ENCODE results near the gene PPP2R5C. TPM values are rescaled to one million over a fixed set of nuclear protein-coding genes. Genes with fewer than 3 reads are reported as not detected.

PPP2R5C gene
- total and polyA plus RNA-seq, 2 experiments from 2014 or later, result 60.4 to 84.9 TPM

DNA sequence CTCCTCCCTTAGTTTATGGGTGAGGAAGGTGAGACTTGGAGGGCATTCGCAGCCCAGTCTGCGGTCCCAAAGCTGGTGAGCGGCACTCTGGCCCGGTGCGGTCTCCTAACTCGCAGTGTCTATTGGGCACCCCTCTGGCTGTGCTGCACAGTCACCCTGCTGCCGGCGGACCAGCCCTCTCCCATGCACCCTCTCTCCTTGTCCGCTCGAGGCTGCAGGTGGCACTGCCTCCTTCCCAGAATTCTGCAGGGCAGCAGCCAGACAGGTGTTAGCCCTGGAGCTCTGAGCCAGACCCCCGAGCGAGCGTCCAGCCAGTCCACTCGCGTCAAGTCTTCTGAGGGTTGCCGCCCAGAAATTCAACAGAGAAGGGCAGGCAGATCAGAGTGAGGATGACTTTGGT, 146.1 kb downstream of the PPP2R5C start:
- Histone ChIP-seq H3K36me3 (peaks cover 56% of the 10 kb centered on the region), H3K4me1 (ENCODE audit: low read depth) (no peaks in the 10 kb centered on the region), H3K27ac (no peak overlapping the region), H3K4me3 (no peak overlapping the region), H3K27me3 (no peaks in the 10 kb centered on the region), H3K9me3 (ENCODE audit: low read depth) (no peaks in the 10 kb centered on the region)
- TF ChIP-seq, protein P1, sequence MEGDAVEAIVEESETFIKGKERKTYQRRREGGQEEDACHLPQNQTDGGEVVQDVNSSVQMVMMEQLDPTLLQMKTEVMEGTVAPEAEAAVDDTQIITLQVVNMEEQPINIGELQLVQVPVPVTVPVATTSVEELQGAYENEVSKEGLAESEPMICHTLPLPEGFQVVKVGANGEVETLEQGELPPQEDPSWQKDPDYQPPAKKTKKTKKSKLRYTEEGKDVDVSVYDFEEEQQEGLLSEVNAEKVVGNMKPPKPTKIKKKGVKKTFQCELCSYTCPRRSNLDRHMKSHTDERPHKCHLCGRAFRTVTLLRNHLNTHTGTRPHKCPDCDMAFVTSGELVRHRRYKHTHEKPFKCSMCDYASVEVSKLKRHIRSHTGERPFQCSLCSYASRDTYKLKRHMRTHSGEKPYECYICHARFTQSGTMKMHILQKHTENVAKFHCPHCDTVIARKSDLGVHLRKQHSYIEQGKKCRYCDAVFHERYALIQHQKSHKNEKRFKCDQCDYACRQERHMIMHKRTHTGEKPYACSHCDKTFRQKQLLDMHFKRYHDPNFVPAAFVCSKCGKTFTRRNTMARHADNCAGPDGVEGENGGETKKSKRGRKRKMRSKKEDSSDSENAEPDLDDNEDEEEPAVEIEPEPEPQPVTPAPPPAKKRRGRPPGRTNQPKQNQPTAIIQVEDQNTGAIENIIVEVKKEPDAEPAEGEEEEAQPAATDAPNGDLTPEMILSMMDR (IDR thresholded peaks at IDR 0.05; ENCODE audit: low read depth, low read length), result no peak
- no peak for DNase-seq (ENCODE audit: low read depth in 1 of 2, low spot score in 1 of 2)

DNA sequence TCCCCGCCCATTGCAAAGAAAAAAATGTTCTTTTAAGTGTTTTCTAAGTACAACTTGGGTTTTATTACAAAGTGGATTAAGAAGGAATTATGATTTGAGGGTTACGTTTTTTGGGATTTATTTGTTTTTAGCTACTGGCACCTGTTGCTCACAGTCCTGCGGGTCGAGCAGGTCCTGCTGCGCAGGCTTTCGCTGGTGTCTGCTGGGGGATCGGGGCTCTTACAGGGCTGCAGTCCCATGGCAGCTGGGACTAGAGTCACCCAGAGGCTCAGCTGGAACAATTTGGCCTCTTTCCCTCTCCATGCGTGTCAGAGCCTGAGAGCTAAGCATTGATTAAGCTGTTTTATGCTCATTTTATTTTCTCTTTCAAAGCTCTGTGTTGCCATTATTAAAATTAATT, 147.3 kb downstream of the PPP2R5C start:
- no peak overlapping the region for H3K27ac ChIP-seq
- no peak for DNase-seq (ENCODE audit: low read depth in 1 of 2, low spot score in 1 of 2)
- no peaks in the 10 kb centered on the region for H3K4me1 ChIP-seq (ENCODE audit: low read depth)
- TF ChIP-seq, protein P1 (IDR thresholded peaks at IDR 0.05; ENCODE audit: low read depth, low read length), result no peak
- peaks cover 52% of the 10 kb centered on the region for H3K36me3 ChIP-seq
- H3K4me3 ChIP-seq, result no peak overlapping the region
- H3K9me3 ChIP-seq (ENCODE audit: low read depth), result no peaks in the 10 kb centered on the region
- no peaks in the 10 kb centered on the region for H3K27me3 ChIP-seq

DNA sequence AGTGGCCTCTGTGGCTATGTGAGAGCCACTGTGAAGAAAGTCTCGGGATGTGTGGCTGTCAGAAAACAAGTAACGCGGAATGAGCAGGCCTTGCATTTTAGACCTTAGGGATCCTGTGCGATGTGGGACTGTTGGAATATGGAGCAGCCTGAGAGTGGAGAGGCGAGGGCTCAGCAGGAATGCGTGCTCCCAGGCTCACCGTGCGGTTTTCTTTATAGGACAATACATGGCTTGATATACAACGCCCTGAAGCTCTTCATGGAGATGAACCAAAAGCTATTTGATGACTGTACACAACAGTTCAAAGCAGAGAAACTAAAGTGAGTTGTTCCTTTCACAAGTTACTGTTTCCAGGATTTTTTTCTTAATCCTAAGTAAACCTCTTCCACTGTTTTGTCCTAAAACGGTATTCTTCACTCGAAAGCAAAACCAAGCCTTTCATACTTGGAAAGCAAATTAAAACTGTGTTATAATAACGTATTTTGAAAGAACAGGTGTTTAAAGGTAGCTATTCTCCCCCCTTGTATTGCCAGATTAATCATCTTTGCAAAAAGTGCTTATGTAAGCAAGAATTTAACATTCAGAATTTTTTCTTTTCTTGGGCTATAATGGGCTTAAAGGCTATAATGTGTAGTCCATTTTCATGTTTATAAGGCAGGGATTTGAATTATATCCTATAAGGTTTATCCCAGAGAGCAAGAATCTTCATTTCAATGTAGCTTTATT, 148.0 kb downstream of the PPP2R5C start:
- TF ChIP-seq, protein P1 (IDR thresholded peaks at IDR 0.05; ENCODE audit: low read depth, low read length), result no peak
- no peaks in the 10 kb centered on the region for H3K4me1 ChIP-seq (ENCODE audit: low read depth)
- peaks cover 45% of the 10 kb centered on the region for H3K36me3 ChIP-seq

DNA sequence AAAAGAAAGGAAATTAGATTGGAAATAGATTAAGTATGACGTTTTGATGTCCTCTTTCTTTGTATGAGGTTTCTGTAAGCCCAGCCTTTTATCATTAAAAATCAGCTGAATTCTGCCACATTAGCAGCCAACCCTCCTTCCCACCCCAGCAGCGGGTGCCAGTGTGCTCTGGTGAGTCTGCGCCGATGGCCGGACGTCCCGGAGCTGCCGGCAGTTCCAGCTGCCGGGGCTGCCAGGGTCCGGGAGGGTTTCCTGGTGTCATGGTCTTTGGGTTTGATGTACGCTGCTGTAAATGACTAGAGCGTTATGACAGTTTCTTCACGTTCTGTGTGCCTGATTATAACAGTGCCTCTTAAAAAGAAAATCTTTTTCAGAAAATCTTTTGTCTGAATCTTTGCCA, 151.3 kb downstream of the PPP2R5C start:
- TF ChIP-seq, protein P1 (IDR thresholded peaks at IDR 0.05; ENCODE audit: low read depth, low read length), result no peak
- H3K9me3 ChIP-seq (ENCODE audit: low read depth), result no peaks in the 10 kb centered on the region
- H3K4me1 ChIP-seq (ENCODE audit: low read depth), result no peaks in the 10 kb centered on the region
- no peak for DNase-seq (ENCODE audit: low read depth in 1 of 2, low spot score in 1 of 2)
- H3K36me3 ChIP-seq, result peaks cover 31% of the 10 kb centered on the region
- H3K27me3 ChIP-seq, result no peaks in the 10 kb centered on the region
- H3K4me3 ChIP-seq, result no peak overlapping the region
- H3K27ac ChIP-seq, result no peak overlapping the region

More for the DNA sequence above, 148.0 kb downstream of the PPP2R5C start:
- no peaks in the 10 kb centered on the region for H3K27me3 ChIP-seq
- no peak overlapping the region for H3K4me3 ChIP-seq
- no peaks in the 10 kb centered on the region for H3K9me3 ChIP-seq (ENCODE audit: low read depth)
- no peak for DNase-seq (ENCODE audit: low read depth in 1 of 2, low spot score in 1 of 2)
- H3K27ac ChIP-seq, result no peak overlapping the region

DNA sequence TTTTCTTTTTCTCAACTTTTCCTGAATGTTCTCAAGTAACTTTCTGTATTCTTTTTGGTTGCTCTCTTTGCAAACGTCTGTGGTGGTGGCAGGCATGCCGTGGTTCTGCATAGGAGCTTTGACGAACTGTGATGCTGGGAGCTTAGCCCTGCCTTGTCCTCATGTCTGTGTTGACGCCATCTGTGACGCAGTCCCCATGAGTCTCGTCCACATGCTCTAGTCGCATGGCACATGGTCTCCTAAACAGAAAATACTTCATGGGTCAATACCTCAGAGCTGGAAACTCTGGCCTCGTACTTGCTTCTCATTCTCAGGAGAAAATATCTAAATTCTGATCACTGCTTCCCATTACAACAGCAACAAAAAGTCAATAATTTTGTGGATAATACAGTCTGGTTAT, 152.6 kb downstream of the PPP2R5C start:
- TF ChIP-seq, protein P1 (IDR thresholded peaks at IDR 0.05; ENCODE audit: low read depth, low read length), result no peak
- no peak for DNase-seq (ENCODE audit: low read depth in 1 of 2, low spot score in 1 of 2)
- Histone ChIP-seq H3K4me3 (no peak overlapping the region), H3K27ac (no peak overlapping the region), H3K4me1 (ENCODE audit: low read depth) (no peaks in the 10 kb centered on the region), H3K36me3 (peaks cover 26% of the 10 kb centered on the region), H3K27me3 (no peaks in the 10 kb centered on the region), H3K9me3 (ENCODE audit: low read depth) (no peaks in the 10 kb centered on the region)

All from cardiac muscle cell (in vitro differentiated cells and primary cell).